Gastroesophageal sphincter (tissue), 4 donors: ENCODE data around the gene RANBP3. TPM values are rescaled to one million over a fixed set of nuclear protein-coding genes. Genes with fewer than 3 reads are reported as not detected.
A peak's percentile ranks its signal among the peaks of the same experiment; 100 is the strongest.

ENCODE experiments used
- ATAC-seq: fragments of 150-250 bp; one replicate; pipeline ENCODE4 v1.9.1; 2016; ENCODE audit warnings: mild to moderate bottlenecking, moderate library complexity
- H3K27ac ChIP-seq, 4 donors: fragments of 200-600 bp; sonication (generic) in 3 of 4; 1 replicate in 3 of 4; 2 replicates in 1 of 4; pipeline ENCODE4 v1.5.1; 2016 to 2019
- H3K27me3 ChIP-seq: fragments of 200-600 bp; sonication (generic); one replicate; pipeline ENCODE4 v1.5.1; 2019
- H3K36me3 ChIP-seq, 2 donors: fragments of 200-600 bp; sonication (generic); one replicate each; pipeline ENCODE4 v1.5.1; 2019; ENCODE audit warnings: control low read depth in 1 of 2
- H3K4me1 ChIP-seq, 3 donors: fragments of 200-600 bp; sonication (generic); 1 replicate in 2 of 3; 2 replicates in 1 of 3; pipeline ENCODE4 v1.5.1; 2016 to 2019; ENCODE audit warnings: control low read depth in 2 of 3
- H3K4me3 ChIP-seq, 2 donors: fragments of 200-600 bp; sonication (generic); one replicate each; pipeline ENCODE4 v1.5.1; 2019; ENCODE audit warnings: mild to moderate bottlenecking in 1 of 2, moderate library complexity in 1 of 2
- H3K9me3 ChIP-seq, 3 donors: fragments of 200-600 bp; sonication (generic); one replicate each; pipeline ENCODE4 v1.5.1; 2017 to 2019; ENCODE audit warnings: control low read depth in 2 of 3
- EP300 ChIP-seq: sonication (generic); formaldehyde crosslinking; IDR thresholded peaks from one replicate; pipeline ENCODE4 v1.6.1; 2017; ENCODE audit warnings: antibody characterized with exemption, mild to moderate bottlenecking
- POLR2A ChIP-seq, 2 donors: fragments of 450-650 bp; IDR thresholded peaks; one replicate each; pipeline ENCODE4 v1.6.1; 2017; ENCODE audit warnings: antibody characterized with exemption in 2 of 2, mild to moderate bottlenecking in 2 of 2, moderate library complexity in 1 of 2
- POLR2AphosphoS5 ChIP-seq: sonication (generic); formaldehyde crosslinking; IDR thresholded peaks from one replicate; pipeline ENCODE4 v1.6.1; 2017; ENCODE audit warnings: antibody characterized with exemption
- WGBS, 2 donors: methylation state at CpG; one replicate each; pipeline ENCODE4 v1.1.5; 2018; ENCODE audit warnings: low coverage in 1 of 2; 5-methylcytosine and 5-hydroxymethylcytosine counted together
- total RNA-seq, 4 donors: library from RNA; depleted of rRNA; stranded (reverse); fragments of >200 nt; gene quantifications; one replicate each; pipeline ENCODE4 v1.1.0, GENCODE V29; 2016
- TF ChIP-seq, protein P1 (sequence below), 4 experiments: fragments of 200-600 bp in 2 of 4; fragments of 450-650 bp in 2 of 4; sonication (generic) in 1 of 4; IDR thresholded peaks; one replicate each; pipeline ENCODE4 v1.5.1; 2017 to 2019; ENCODE audit warnings: antibody characterized with exemption in 4 of 4, mild to moderate bottlenecking in 2 of 4, moderate library complexity in 2 of 4

RANBP3 gene
- total RNA-seq, 4 donors from 2014 or later, result 87.0 to 125 (median 104) TPM

DNA sequence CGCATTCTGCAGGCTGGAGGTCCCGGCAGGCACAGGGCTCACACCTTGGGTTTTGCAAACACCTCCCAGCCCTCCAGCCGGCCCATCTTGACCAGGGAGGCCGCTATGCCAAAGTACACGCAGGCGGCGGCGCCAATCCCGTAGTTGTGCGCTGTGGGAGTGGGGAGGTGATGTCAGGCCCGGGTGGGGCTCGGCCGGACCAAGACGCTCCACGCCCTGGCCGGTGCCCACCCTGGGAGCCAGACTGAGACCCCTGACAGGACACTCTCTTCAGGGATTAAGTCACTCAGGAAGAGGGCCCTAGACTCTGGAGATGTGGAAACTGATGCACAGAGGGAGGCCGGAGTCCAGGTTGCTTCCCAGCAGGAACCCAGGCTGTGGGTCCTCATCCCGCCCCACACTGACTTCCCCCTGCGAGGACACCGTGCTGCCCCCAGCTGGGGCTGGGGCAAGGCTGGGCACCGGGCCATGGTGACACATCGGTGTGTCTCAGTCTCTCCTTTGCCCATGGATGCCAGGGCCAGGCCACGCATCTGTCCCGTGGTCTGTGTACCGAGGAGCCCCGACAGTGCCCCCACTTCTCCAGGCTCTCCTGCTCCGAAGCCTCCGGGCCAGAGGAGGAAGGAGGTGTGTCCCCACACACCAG, 83.1 kb downstream of the RANBP3 start:
- peaks cover 0 to 50% (median 20%) of the 10 kb centered on the region in 3 donors for H3K4me1 ChIP-seq
- 80 to 100% methylated on average over 1 to 2 of the region's 28 CpGs for WGBS, 2 donors

GRCh38 chr19:5893907-5894703, 83.8 kb downstream of the RANBP3 start:
- 75 to 80% methylated on average over 2 to 8 of the region's 28 CpGs for WGBS, 2 donors
- no peak for ATAC-seq

More for the DNA sequence above, 83.1 kb downstream of the RANBP3 start:
- H3K4me3 ChIP-seq, result no peak overlapping the region
- H3K36me3 ChIP-seq, result peaks cover 0 to 41% of the 10 kb centered on the region in 2 donors
- peak overlapping the region in 1 of 4 donors; percentile 25 for H3K27ac ChIP-seq
- ATAC-seq, result no peak
- H3K27me3 ChIP-seq, result peaks cover 16% of the 10 kb centered on the region
- TF ChIP-seq EP300, result no peak
- no peak for TF ChIP-seq POLR2AphosphoS5
- no peak for TF ChIP-seq POLR2A (IDR thresholded peaks at IDR 0.05)
- TF ChIP-seq, protein P1, sequence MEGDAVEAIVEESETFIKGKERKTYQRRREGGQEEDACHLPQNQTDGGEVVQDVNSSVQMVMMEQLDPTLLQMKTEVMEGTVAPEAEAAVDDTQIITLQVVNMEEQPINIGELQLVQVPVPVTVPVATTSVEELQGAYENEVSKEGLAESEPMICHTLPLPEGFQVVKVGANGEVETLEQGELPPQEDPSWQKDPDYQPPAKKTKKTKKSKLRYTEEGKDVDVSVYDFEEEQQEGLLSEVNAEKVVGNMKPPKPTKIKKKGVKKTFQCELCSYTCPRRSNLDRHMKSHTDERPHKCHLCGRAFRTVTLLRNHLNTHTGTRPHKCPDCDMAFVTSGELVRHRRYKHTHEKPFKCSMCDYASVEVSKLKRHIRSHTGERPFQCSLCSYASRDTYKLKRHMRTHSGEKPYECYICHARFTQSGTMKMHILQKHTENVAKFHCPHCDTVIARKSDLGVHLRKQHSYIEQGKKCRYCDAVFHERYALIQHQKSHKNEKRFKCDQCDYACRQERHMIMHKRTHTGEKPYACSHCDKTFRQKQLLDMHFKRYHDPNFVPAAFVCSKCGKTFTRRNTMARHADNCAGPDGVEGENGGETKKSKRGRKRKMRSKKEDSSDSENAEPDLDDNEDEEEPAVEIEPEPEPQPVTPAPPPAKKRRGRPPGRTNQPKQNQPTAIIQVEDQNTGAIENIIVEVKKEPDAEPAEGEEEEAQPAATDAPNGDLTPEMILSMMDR (IDR thresholded peaks at IDR 0.05), result no peak
- H3K9me3 ChIP-seq, result no peaks in the 10 kb centered on the region

DNA sequence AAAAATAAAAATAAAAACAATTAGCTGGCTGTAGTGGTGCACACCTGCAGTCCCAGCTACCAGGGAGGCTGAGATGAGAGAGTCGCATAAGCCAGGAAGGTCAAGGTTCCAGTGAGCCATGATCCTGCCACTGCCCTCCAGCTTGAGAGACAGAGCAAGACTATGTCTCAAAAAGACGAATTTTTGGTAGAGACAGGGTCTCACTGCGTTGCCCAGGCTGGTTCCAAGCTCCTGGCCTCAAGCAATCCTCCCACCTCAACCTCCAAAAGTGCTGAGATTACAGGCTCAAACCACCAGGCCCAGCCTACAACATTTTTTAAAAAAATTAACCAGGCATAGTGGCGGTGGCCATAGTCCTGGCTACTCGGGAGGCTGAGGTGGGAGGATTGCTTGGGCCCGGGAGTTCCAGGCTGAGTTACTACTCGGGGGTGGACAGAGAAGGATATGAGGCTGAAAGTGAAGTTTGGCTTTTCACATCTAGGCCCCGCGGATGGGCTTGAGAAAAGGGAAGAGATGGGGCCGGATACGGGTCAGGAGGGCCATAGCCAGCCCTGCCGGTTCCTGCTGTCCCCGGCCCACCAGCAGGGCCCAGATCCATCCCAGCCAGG, 84.5 kb downstream of the RANBP3 start:
- Histone ChIP-seq H3K4me1 (peaks cover 0 to 54% (median 20%) of the 10 kb centered on the region in 3 donors), H3K4me3 (no peak overlapping the region), H3K36me3 (peaks cover 0 to 39% of the 10 kb centered on the region in 2 donors), H3K27me3 (peaks cover 16% of the 10 kb centered on the region), H3K27ac (peak overlapping the region in 2 of 4 donors; percentile 25 to 27), H3K9me3 (no peaks in the 10 kb centered on the region)
- no peak for TF ChIP-seq POLR2A (IDR thresholded peaks at IDR 0.05)
- no peak for TF ChIP-seq POLR2AphosphoS5
- no peak for TF ChIP-seq EP300
- TF ChIP-seq, protein P1 (IDR thresholded peaks at IDR 0.05), result no peak
- WGBS, 2 donors, result 62 to 100% methylated on average over 1 to 7 of the region's 13 CpGs
- no peak for ATAC-seq

More at GRCh38 chr19:5893907-5894703, 83.8 kb downstream of the RANBP3 start:
- no peaks in the 10 kb centered on the region for H3K9me3 ChIP-seq
- TF ChIP-seq POLR2A (IDR thresholded peaks at IDR 0.05) (no peak), EP300 (no peak), POLR2AphosphoS5 (no peak)
- TF ChIP-seq, protein P1 (IDR thresholded peaks at IDR 0.05), result no peak
- no peak overlapping the region for H3K4me3 ChIP-seq
- H3K4me1 ChIP-seq, result peaks cover 0 to 54% (median 20%) of the 10 kb centered on the region in 3 donors
- H3K27me3 ChIP-seq, result peaks cover 16% of the 10 kb centered on the region
- peak overlapping the region in 2 of 4 donors; percentile 25 to 27 for H3K27ac ChIP-seq
- peaks cover 0 to 39% of the 10 kb centered on the region in 2 donors for H3K36me3 ChIP-seq

DNA sequence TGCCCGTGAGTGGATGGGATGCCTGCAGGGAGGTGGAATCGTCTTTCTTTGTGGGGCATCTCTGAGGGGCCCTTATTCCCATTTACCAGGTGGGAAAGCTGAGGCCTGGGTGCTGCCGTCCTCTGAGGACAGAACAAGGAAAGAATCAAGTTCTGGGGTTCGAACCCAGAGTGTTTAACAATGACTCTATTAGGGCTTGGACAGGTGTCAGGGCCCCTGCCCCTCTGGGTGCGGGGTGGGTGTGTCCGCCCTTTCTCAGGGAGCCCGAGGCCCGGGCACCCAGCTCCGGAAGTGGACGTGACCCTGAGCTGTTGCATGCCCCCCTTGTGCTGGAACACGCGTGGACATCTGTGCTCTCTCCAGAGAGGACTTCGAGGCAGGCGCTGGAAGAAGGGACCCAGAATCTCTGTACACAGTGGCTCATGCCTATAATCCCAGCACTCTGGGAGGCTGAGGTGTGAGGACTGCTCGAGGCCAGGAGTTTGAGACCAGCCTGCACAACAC, 85.1 kb downstream of the RANBP3 start:
- H3K27ac ChIP-seq, result peak overlapping the region in 2 of 4 donors; percentile 25 to 27
- 65% methylated on average over 6 of the region's 15 CpGs; no CpG with 5 or more reads in 1 of the 2 donors for WGBS, 2 donors
- no peak overlapping the region for H3K4me3 ChIP-seq
- peaks cover 16% of the 10 kb centered on the region for H3K27me3 ChIP-seq
- no peak for ATAC-seq
- H3K9me3 ChIP-seq, result no peaks in the 10 kb centered on the region
- H3K36me3 ChIP-seq, result peaks cover 0 to 39% of the 10 kb centered on the region in 2 donors
- H3K4me1 ChIP-seq, result peaks cover 0 to 49% (median 20%) of the 10 kb centered on the region in 3 donors
- TF ChIP-seq POLR2AphosphoS5 (no peak), POLR2A (IDR thresholded peaks at IDR 0.05) (no peak), EP300 (no peak)
- TF ChIP-seq, protein P1 (IDR thresholded peaks at IDR 0.05), result no peak
